Fibroblast of the aortic adventitia (primary cell): ENCODE results near the gene HM13. TPM values are rescaled to one million over a fixed set of nuclear protein-coding genes. Genes with fewer than 3 reads are reported as not detected.
"Not testable (repeated sequence)": the region's sequence is repeated elsewhere in the genome, so short reads cannot be mapped to it uniquely, and the experiment has no call there.

Experiments
- DNase-seq: peaks from one replicate; pipeline ENCODE4 v3.0.0-alpha.2; 2010; ENCODE audit warnings: low read depth
- H3K4me3 ChIP-seq: 2 replicates; pipeline ENCODE4 v1.5.1; 2011; ENCODE audit warnings: low read depth, mild to moderate bottlenecking, control low read depth, low read length, moderate library complexity
- total RNA-seq: library from RNA; depleted of rRNA; stranded (reverse); fragments of >200 nt; gene quantifications from 2 replicates; pipeline ENCODE4 v1.2.3, GENCODE V29; 2012; ENCODE audit warnings: low replicate concordance
- TF ChIP-seq, protein P1 (sequence below): IDR thresholded peaks from 2 replicates; pipeline ENCODE4 v1.5.1; 2011; ENCODE audit warnings: mild to moderate bottlenecking, low read length, control low read depth, inconsistent platforms; ENCODE audit not compliant: insufficient read depth

The HM13 gene
- total RNA-seq, 1 donor, result 131 TPM

DNA sequence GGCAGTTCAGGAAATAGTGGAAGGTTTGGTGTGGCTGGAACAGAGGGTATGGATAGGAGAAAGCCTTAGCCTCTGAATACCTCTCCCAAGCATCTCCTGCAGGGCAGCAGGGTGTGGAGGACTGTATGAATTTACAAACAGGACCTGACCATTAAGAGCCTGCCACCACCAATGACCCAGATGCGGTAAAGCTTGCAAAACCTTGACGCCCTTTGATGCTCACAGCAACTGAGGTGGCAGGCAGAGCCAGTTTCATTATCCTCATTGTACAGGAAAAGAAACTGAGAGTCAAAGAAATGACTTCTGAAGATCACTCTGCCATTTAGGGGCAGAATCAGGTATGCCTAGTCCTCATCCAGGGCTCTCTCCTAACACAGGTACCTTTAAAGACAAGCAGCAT lies 2.4 kb downstream of the HM13 start:
- H3K4me3 ChIP-seq, result peak overlapping the region; percentile 98
- no peak for DNase-seq
- TF ChIP-seq, protein P1, sequence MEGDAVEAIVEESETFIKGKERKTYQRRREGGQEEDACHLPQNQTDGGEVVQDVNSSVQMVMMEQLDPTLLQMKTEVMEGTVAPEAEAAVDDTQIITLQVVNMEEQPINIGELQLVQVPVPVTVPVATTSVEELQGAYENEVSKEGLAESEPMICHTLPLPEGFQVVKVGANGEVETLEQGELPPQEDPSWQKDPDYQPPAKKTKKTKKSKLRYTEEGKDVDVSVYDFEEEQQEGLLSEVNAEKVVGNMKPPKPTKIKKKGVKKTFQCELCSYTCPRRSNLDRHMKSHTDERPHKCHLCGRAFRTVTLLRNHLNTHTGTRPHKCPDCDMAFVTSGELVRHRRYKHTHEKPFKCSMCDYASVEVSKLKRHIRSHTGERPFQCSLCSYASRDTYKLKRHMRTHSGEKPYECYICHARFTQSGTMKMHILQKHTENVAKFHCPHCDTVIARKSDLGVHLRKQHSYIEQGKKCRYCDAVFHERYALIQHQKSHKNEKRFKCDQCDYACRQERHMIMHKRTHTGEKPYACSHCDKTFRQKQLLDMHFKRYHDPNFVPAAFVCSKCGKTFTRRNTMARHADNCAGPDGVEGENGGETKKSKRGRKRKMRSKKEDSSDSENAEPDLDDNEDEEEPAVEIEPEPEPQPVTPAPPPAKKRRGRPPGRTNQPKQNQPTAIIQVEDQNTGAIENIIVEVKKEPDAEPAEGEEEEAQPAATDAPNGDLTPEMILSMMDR, result no peak

DNA sequence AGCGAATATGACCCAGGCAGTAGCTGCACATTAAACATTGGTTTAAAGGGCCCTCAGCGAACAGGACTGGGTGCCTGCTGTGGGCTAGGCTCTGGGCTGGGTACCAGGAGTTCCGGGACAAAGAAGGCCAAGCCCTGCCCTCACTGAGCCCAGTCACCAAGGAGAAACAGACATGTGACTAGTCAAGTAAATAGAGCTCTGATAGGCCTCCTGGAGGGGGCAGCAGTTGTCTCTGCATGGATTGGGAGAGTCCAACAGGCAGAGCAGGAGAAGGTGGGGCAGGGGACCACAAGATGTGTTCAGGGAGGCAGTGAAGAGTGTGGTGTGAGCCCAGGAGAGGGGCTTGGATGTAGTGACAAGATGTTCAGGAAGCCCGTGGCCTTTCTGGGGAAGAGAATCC lies 3.1 kb downstream of the HM13 start:
- DNase-seq, result peak; percentile 69
- TF ChIP-seq, protein P1, result peak; percentile 42
- peak overlapping the region; percentile 98 for H3K4me3 ChIP-seq

DNA sequence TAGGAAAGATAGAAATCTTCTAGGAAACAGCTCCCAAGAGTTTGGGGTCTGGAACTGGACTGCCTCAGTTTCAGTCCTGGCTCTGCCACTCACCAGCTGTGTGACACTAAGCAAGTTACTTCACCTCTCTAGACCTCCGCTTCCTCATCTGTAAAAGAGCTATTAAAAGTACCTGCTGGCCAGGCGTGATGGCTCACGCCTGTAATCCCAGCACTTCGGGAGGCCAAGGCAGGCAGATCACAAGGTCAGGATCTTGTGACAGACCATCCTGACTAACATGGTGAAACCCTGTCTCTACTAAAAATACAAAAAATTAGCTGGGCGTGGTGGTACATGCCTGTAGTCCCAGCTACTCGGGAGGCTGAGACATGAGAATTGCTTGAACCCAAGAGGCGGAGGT lies 7.0 kb downstream of the HM13 start:
- not testable (repeated sequence) for DNase-seq, H3K4me3 ChIP-seq

DNA sequence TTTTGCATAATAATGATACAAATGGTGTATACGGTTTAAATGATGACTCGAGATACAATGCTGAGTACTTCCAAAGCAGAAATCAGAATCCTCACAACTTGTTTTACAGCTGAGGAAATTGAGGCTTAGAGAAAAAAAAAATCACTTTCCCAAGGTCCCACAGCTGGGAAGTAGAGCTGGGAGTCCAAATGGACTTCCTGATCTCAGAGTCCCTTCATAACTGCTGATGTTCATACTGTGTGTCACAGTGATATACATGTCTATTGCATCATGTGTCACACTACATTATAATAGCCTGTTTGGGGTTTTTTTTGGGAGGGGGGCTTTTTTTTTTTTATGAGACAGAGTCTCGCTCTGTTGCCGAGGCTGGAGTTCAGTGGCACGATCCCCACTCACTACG lies 8.5 kb downstream of the HM13 start:
- TF ChIP-seq, protein P1, result no peak
- no peak for DNase-seq
- no peak overlapping the region for H3K4me3 ChIP-seq

DNA sequence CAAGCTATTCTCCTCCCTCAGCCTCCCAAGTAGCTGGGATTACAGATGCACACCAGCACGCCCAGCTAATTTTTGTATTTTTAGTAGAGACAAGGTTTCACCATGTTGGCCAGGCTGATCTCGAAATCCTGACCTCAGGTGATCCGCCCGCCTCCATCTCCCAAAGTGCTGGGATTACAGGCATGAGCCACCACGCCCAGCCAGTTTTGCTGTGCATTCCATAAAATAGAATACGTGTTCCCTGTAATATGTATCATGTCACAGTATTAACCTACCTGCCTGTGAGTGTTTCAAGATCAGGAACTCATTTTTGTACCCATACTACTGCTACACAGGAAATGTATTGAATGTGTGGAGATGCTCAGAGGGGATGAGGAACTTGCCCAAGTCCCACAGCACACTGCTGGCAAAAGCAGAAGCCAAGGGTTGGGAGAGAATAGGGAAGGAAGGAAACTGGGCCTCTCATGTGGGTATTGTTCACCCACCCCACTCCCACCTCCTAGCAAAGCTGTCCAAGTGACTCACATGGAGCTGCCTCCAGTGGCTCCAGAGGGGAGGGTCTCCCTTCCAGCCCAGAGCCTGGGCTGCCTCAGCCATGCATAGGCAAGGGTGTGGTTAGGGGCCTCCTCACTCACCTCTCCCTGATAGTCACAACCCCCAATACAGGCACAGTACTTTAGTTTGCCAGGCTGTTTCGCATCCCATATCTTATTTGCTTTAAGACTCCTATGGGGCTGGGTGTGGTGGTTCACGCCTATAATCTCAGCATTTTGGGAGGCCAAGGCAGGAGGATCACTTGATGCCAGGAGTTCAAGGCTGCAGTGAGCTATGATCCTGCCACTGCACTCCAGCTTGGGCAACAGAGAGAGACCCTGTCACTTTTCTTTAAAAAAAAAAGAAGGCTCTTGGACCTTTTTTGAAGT lies 9.4 kb downstream of the HM13 start:
- peak; percentile 84 for DNase-seq
- TF ChIP-seq, protein P1, result no peak
- no peak overlapping the region for H3K4me3 ChIP-seq

DNA sequence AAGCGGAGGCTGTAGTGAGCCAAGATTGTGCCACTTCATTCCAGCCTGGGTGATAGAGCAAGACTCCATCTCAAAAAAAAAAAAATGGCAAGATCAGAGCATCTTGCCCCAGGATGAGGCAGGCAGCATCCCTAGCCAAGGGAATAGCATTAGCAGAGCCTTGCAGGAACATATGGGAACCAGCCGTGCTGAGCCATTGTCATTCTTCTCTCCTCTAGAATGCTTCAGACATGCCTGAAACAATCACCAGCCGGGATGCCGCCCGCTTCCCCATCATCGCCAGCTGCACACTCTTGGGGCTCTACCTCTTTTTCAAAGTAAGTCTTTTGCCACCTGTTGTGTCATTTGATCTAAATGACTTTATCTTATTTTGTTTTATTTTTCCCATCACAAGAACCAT lies 13.0 kb downstream of the HM13 start:
- H3K4me3 ChIP-seq, result no peak overlapping the region
- TF ChIP-seq, protein P1, result no peak

DNA sequence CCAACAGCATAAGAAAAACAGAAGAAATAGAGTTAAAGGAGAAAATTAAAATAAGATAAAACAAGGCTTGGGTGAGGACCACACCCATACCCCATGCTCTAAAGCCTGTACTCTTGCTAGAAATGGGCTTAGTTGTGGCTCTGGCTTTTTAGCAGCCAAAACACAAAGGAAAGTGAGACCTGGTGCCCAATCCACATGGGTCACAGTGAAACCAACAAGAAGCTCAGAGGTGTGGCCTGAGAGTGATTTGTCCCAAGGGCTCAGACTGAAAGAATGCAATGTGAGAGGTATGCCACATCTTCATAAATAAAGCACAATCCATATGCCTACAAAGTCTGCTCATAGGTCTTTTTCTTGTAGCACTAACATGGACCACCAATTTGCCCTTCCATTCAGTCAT lies 21.1 kb downstream of the HM13 start:
- H3K4me3 ChIP-seq, result no peak overlapping the region
- TF ChIP-seq, protein P1, result no peak
- no peak for DNase-seq

More for the DNA sequence above, 13.0 kb downstream of the HM13 start:
- DNase-seq, result no peak
